GM23248 (cell line): Measurements from ENCODE around the gene MAK. TPM values are rescaled to one million over a fixed set of nuclear protein-coding genes. Genes with fewer than 3 reads are reported as not detected.

ENCODE experiments used
- DNase-seq: peaks from one replicate; pipeline ENCODE4 v3.0.0-alpha.2; 2015
- H2AFZ ChIP-seq: fragments of 200-600 bp; sonication (generic); 2 replicates; pipeline ENCODE4 v1.6.1; 2016; ENCODE audit warnings: antibody characterized with exemption
- H3F3A ChIP-seq: fragments of 200-600 bp; sonication (generic); 2 replicates; pipeline ENCODE4 v1.6.1; 2016; ENCODE audit warnings: mild to moderate bottlenecking, antibody characterized with exemption, mixed run types; ENCODE audit not compliant: insufficient read depth
- H3K27ac ChIP-seq: fragments of 200-600 bp; sonication (generic); 2 replicates; pipeline ENCODE4 v1.5.1; 2016; ENCODE audit warnings: mild to moderate bottlenecking
- H3K27me3 ChIP-seq: fragments of 200-600 bp; sonication (generic); replicated peaks from 2 replicates; pipeline ENCODE4 v1.6.1; 2016; ENCODE audit warnings: mild to moderate bottlenecking; ENCODE audit not compliant: insufficient read depth
- H3K36me3 ChIP-seq: fragments of 200-600 bp; sonication (generic); 2 replicates; pipeline ENCODE4 v1.6.1; 2016; ENCODE audit warnings: low read depth, mild to moderate bottlenecking
- H3K4me1 ChIP-seq: fragments of 200-600 bp; sonication (generic); 2 replicates; pipeline ENCODE4 v1.6.1; 2016; ENCODE audit warnings: mild to moderate bottlenecking; ENCODE audit not compliant: insufficient read depth
- H3K4me2 ChIP-seq: fragments of 200-600 bp; sonication (generic); one replicate; pipeline ENCODE4 v1.6.1; 2016; ENCODE audit warnings: mild to moderate bottlenecking; ENCODE audit not compliant: unreplicated experiment
- H3K4me3 ChIP-seq: fragments of 200-600 bp; sonication (generic); 2 replicates; pipeline ENCODE4 v1.5.1; 2016; ENCODE audit warnings: mild to moderate bottlenecking
- H3K79me2 ChIP-seq: fragments of 200-600 bp; sonication (generic); 2 replicates; pipeline ENCODE4 v1.6.1; 2016; ENCODE audit warnings: mild to moderate bottlenecking; ENCODE audit not compliant: insufficient read depth
- H3K9ac ChIP-seq: fragments of 200-600 bp; sonication (generic); 2 replicates; pipeline ENCODE4 v1.6.1; 2016; ENCODE audit warnings: mild to moderate bottlenecking
- H3K9me2 ChIP-seq: fragments of 200-600 bp; sonication (generic); 2 replicates; pipeline ENCODE4 v1.6.1; 2016; ENCODE audit warnings: mixed run types, mild to moderate bottlenecking, moderate library complexity; ENCODE audit not compliant: insufficient read depth
- H3K9me3 ChIP-seq: fragments of 200-600 bp; sonication (generic); one replicate; pipeline ENCODE4 v1.6.1; 2017; ENCODE audit warnings: low read depth
- H4K20me1 ChIP-seq: fragments of 200-600 bp; sonication (generic); 2 replicates; pipeline ENCODE4 v1.6.0; 2016; ENCODE audit not compliant: insufficient read depth
- EZH2 ChIP-seq: fragments of 200-600 bp; sonication (generic); IDR thresholded peaks from 2 replicates; pipeline ENCODE4 v1.6.1; 2018; ENCODE audit warnings: antibody characterized with exemption, mild to moderate bottlenecking; ENCODE audit not compliant: insufficient read depth, poor library complexity, severe bottlenecking
- EZH2phosphoT487 ChIP-seq: fragments of 200-600 bp; sonication (generic); IDR thresholded peaks from 2 replicates; pipeline ENCODE4 v1.6.1; 2018; ENCODE audit warnings: antibody characterized with exemption, moderate library complexity, mild to moderate bottlenecking, low read depth; ENCODE audit not compliant: insufficient read depth
- WGBS, 2 experiments: methylation state at CpG; one replicate each; pipeline ENCODE4 v1.1.6; 2015 to 2017; ENCODE audit warnings: low lambda C conversion rate in 2 of 2, low coverage in 1 of 2; ENCODE audit errors: missing lambda C conversion rate in 2 of 2; 5-methylcytosine and 5-hydroxymethylcytosine counted together
- in situ Hi-C: fragments of 300-500 bp; cut with MboI; formaldehyde crosslinking; loops from 2 replicates; pipeline ENCODE4 v1.15.0; 2020
- polyA plus RNA-seq: library from polyadenylated mRNA; unstranded; fragments of >200 nt; fragmentation: Nextera tagmentation; extraction: Ambion mirVana; gene quantifications from 2 replicates; pipeline ENCODE4 v1.2.1, GENCODE V29; 2016
- total RNA-seq: library from RNA; depleted of rRNA; stranded (reverse); fragments of >200 nt; shearing (Covaris generic); gene quantifications from 2 replicates; pipeline ENCODE4 v1.2.3, GENCODE V29; 2014

The MAK gene
- total and polyA plus RNA-seq, 2 experiments from 2014 or later, result 0.14 TPM; not detected in 1

DNA sequence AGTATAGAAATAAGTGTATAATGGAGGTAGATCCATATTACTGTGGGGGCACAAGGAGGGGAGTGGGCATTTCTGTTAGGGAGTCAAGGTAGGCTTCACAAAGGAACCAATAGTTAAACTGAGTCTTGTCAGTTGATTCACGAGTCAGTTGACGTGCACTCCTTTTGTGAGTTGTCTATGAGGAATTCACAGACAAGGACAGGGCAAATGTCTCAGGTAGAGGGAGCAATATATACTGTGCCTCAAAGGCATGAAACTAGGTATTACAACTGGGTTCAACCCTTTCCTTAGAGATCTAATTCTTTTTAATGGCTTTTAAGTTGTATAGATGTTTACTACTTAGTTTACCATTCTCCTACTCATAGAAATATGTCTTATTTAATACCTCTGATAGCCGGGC is 104.5 kb downstream of the MAK start:
- TF ChIP-seq EZH2phosphoT487 (no peak), EZH2 (no peak)
- Histone ChIP-seq H3K27ac (peak overlapping the region; percentile 66), H3K36me3 (peaks cover 31% of the 10 kb centered on the region), H3K9me3 (no peaks in the 10 kb centered on the region), H3F3A (peaks cover 33% of the 10 kb centered on the region), H3K4me2 (no peak overlapping the region), H3K4me3 (no peak overlapping the region), H3K4me1 (peaks cover 15% of the 10 kb centered on the region), H3K9me2 (no peaks in the 10 kb centered on the region), H4K20me1 (no peaks in the 10 kb centered on the region), H3K27me3 (no peaks in the 10 kb centered on the region), H3K9ac (no peak overlapping the region), H3K79me2 (peaks cover 29% of the 10 kb centered on the region), H2AFZ (no peak overlapping the region)
- in situ Hi-C loops, result no loop called here
- whole genome bisulfite sequencing, 2 experiments, result 96 to 99% methylated on average over 3 of the region's 3 CpGs
- no peak for DNase-seq

GRCh38 chr6:10733151-10733715 is 105.1 kb downstream of the MAK start:
- no peak overlapping the region for H3K9ac ChIP-seq
- WGBS, 2 experiments, result 94 to 96% methylated on average over 17 of the region's 17 CpGs
- peaks cover 15% of the 10 kb centered on the region for H3K4me1 ChIP-seq
- H3K36me3 ChIP-seq, result peaks cover 31% of the 10 kb centered on the region
- H3K4me2 ChIP-seq, result no peak overlapping the region
- peaks cover 23% of the 10 kb centered on the region for H3K79me2 ChIP-seq
- no peaks in the 10 kb centered on the region for H3K27me3 ChIP-seq
- no peaks in the 10 kb centered on the region for H4K20me1 ChIP-seq
- no peaks in the 10 kb centered on the region for H3K9me2 ChIP-seq
- H3K9me3 ChIP-seq, result no peaks in the 10 kb centered on the region
- H3K27ac ChIP-seq, result no peak overlapping the region
- TF ChIP-seq EZH2phosphoT487, result no peak
- no peak for TF ChIP-seq EZH2
- H2AFZ ChIP-seq, result no peak overlapping the region
- no peak overlapping the region for H3K4me3 ChIP-seq
- peaks cover 33% of the 10 kb centered on the region for H3F3A ChIP-seq
- DNase-seq, result no peak
- in situ Hi-C loops, result no loop called here

- WGBS, 2 experiments, result 80 to 85% methylated on average over 3 of the region's 3 CpGs
- TF ChIP-seq EZH2 (no peak), EZH2phosphoT487 (no peak)
- Histone ChIP-seq H3K4me3 (no peak overlapping the region), H4K20me1 (no peaks in the 10 kb centered on the region), H3K9ac (no peak overlapping the region), H3K4me1 (peaks cover 12% of the 10 kb centered on the region), H3K36me3 (peaks cover 35% of the 10 kb centered on the region), H3K79me2 (peaks cover 28% of the 10 kb centered on the region), H2AFZ (no peak overlapping the region), H3K9me3 (no peaks in the 10 kb centered on the region), H3K4me2 (no peak overlapping the region), H3K27me3 (no peaks in the 10 kb centered on the region), H3K9me2 (no peaks in the 10 kb centered on the region), H3F3A (peaks cover 27% of the 10 kb centered on the region), H3K27ac (no peak overlapping the region)
- in situ Hi-C loops, result no loop called here
- no peak for DNase-seq
These were observed 108.1 kb downstream of the MAK start for GRCh38 chr6:10730254-10730653.

DNA sequence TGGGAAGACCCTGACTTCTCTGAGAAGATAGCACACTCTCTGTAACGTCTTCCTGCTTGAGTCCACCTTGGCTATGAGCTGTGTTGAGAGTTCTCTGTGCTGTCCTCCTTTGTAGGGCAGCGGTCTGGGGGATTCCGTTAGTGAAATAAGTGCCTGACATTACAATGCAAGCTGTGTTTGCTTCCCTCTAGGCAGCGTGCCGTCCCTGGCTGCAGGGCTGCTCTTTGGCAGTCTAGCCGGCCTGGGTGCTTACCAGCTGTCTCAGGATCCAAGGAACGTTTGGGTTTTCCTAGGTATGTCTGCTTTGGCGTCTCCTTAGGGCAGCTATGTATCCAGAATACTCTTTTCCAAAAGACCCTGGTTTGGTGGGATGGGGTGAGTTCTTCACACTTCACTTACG is 112.6 kb downstream of the MAK start:
- no peaks in the 10 kb centered on the region for H4K20me1 ChIP-seq
- no peaks in the 10 kb centered on the region for H3K9me3 ChIP-seq
- no peak overlapping the region for H3K9ac ChIP-seq
- H3K36me3 ChIP-seq, result peaks cover 18% of the 10 kb centered on the region
- no peak overlapping the region for H3K4me2 ChIP-seq
- in situ Hi-C loops, result no loop called here
- no peaks in the 10 kb centered on the region for H3K27me3 ChIP-seq
- H3K27ac ChIP-seq, result no peak overlapping the region
- no peak for DNase-seq
- H3K79me2 ChIP-seq, result peaks cover 50% of the 10 kb centered on the region
- H3F3A ChIP-seq, result peaks cover 12% of the 10 kb centered on the region; the same call in 1 of the 2 replicates
- 83 to 87% methylated on average over 8 to 9 of the region's 9 CpGs for WGBS, 2 experiments
- H3K4me3 ChIP-seq, result no peak overlapping the region
- no peak overlapping the region for H2AFZ ChIP-seq
- no peaks in the 10 kb centered on the region for H3K9me2 ChIP-seq
- TF ChIP-seq EZH2, result no peak
- TF ChIP-seq EZH2phosphoT487, result no peak
- H3K4me1 ChIP-seq, result peaks cover 14% of the 10 kb centered on the region; the same call in 1 of the 2 replicates

- H2AFZ ChIP-seq, result no peak overlapping the region
- H3K27ac ChIP-seq, result no peak overlapping the region
- peaks cover 50% of the 10 kb centered on the region for H3K79me2 ChIP-seq
- no peaks in the 10 kb centered on the region for H3K9me3 ChIP-seq
- H3K36me3 ChIP-seq, result peaks cover 13% of the 10 kb centered on the region
- peaks cover 14% of the 10 kb centered on the region; the same call in 1 of the 2 replicates for H3K4me1 ChIP-seq
- TF ChIP-seq EZH2phosphoT487, result no peak
- no peak for TF ChIP-seq EZH2
- no peak for DNase-seq
- H3K9ac ChIP-seq, result no peak overlapping the region
- in situ Hi-C loops, result no loop called here
- H3K4me2 ChIP-seq, result peak overlapping the region; percentile 82
- no peaks in the 10 kb centered on the region for H3K9me2 ChIP-seq
- WGBS, 2 experiments, result 92 to 93% methylated on average over 6 of the region's 6 CpGs
- H3K4me3 ChIP-seq, result no peak overlapping the region
- H4K20me1 ChIP-seq, result no peaks in the 10 kb centered on the region
- H3F3A ChIP-seq, result peaks cover 12% of the 10 kb centered on the region; the same call in 1 of the 2 replicates
- no peaks in the 10 kb centered on the region for H3K27me3 ChIP-seq
These were observed 113.3 kb downstream of the MAK start for GRCh38 chr6:10725044-10725443.
